Karpas-422 (cell line): Measurements from ENCODE around the gene CDK16. TPM values are rescaled to one million over a fixed set of nuclear protein-coding genes. Genes with fewer than 3 reads are reported as not detected.

Experiments used
- DNase-seq: peaks from one replicate; pipeline ENCODE4 v3.0.0-alpha.2; 2015
- H2AFZ ChIP-seq: fragments of 200-600 bp; sonication (generic); 2 replicates; pipeline ENCODE4 v1.6.1; 2014; ENCODE audit warnings: antibody characterized with exemption, low read length, mixed read lengths
- H3K27ac ChIP-seq: fragments of 200-600 bp; sonication (generic); 2 replicates; pipeline ENCODE4 v1.5.1; 2014; ENCODE audit warnings: mild to moderate bottlenecking, low read length, moderate library complexity
- H3K27me3 ChIP-seq: fragments of 200-600 bp; sonication (generic); 2 replicates; pipeline ENCODE4 v1.6.1; 2014; ENCODE audit warnings: low read length, mixed read lengths
- H3K36me3 ChIP-seq: fragments of 200-600 bp; sonication (generic); 2 replicates; pipeline ENCODE4 v1.6.1; 2014; ENCODE audit warnings: low read length, mixed read lengths; ENCODE audit not compliant: insufficient read depth
- H3K4me1 ChIP-seq: fragments of 200-600 bp; sonication (generic); 2 replicates; pipeline ENCODE4 v1.6.1; 2014; ENCODE audit warnings: mild to moderate bottlenecking, low read length, mixed read lengths
- H3K4me2 ChIP-seq: fragments of 200-600 bp; sonication (generic); 2 replicates; pipeline ENCODE4 v1.6.1; 2014; ENCODE audit warnings: low read length, low read depth, mild to moderate bottlenecking; ENCODE audit not compliant: poor library complexity, severe bottlenecking
- H3K4me3 ChIP-seq: fragments of 200-600 bp; sonication (generic); 2 replicates; pipeline ENCODE4 v1.5.1; 2014; ENCODE audit warnings: mild to moderate bottlenecking, antibody characterized with exemption, low read length, mixed read lengths
- H3K79me2 ChIP-seq: fragments of 200-600 bp; sonication (generic); 2 replicates; pipeline ENCODE4 v1.6.1; 2014; ENCODE audit warnings: mild to moderate bottlenecking, low read length, mixed read lengths
- H3K9ac ChIP-seq: fragments of 200-600 bp; sonication (generic); 2 replicates; pipeline ENCODE4 v1.6.0; 2014; ENCODE audit warnings: low read length
- H3K9me2 ChIP-seq: fragments of 200-600 bp; sonication (generic), shearing (Covaris generic); replicated peaks from 2 replicates; pipeline ENCODE4 v1.6.0; 2014; ENCODE audit warnings: mild to moderate bottlenecking, low read length, moderate library complexity; ENCODE audit not compliant: insufficient read depth
- H3K9me3 ChIP-seq: fragments of 300-700, 200-600 bp; sonication (generic); 2 replicates; pipeline ENCODE4 v1.6.1; 2014; ENCODE audit warnings: low read length, mixed read lengths
- H4K20me1 ChIP-seq: fragments of 200-600 bp; sonication (generic); 2 replicates; pipeline ENCODE4 v1.6.1; 2014; ENCODE audit warnings: mild to moderate bottlenecking, antibody characterized with exemption, low read length, low read depth; ENCODE audit not compliant: insufficient read depth
- total RNA-seq: library from RNA; depleted of rRNA; stranded (reverse); fragments of >200 nt; shearing (Covaris generic); gene quantifications from 2 replicates; pipeline ENCODE4 v1.2.3, GENCODE V29; 2014; ENCODE audit warnings: low replicate concordance

Gene CDK16
- total RNA-seq, 1 experiment from 2014 or later = 45.4 TPM

- no peaks in the 10 kb centered on the region for H3K27me3 ChIP-seq
- no peak overlapping the region for H2AFZ ChIP-seq
- H3K9me3 ChIP-seq = no peaks in the 10 kb centered on the region
- 0 out of 2 replicates have a peak, but pooled peaks cover 3% of the 10 kb centered on the region for H3K36me3 ChIP-seq
- H4K20me1 ChIP-seq = no peaks in the 10 kb centered on the region
- H3K4me1 ChIP-seq = no peaks in the 10 kb centered on the region
- H3K27ac ChIP-seq = no peak overlapping the region
- H3K4me2 ChIP-seq = no peak overlapping the region
- no peaks in the 10 kb centered on the region for H3K79me2 ChIP-seq
- H3K9ac ChIP-seq = no peak overlapping the region
- no peak for DNase-seq
- no peak overlapping the region for H3K4me3 ChIP-seq
- no peaks in the 10 kb centered on the region for H3K9me2 ChIP-seq
Observed at GRCh38 chrX:47180346-47180745, 38.1 kb upstream of the CDK16 start.

DNA sequence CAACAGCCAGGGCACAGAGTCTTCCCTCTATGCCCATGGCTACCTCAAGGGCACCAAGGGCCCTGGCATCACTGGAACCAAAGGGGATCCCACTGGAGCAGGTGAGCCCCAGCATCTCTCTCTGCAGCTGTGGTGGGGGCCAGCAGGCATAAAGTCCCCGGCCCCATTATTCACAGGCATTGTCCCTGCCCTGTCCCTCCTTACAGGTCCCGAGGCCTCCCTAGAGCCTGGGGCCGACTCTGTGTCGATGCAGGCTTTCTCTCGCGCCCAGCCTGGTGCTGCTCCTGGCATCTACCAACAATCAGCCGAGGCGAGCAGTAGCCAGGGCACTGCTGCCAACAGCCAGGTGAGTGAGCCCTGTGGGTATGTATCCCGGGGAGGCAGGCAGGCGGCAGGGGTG, 37.2 kb upstream of the CDK16 start:
- no peak overlapping the region for H3K27ac ChIP-seq
- H2AFZ ChIP-seq = no peak overlapping the region
- H3K9me3 ChIP-seq = no peaks in the 10 kb centered on the region
- H4K20me1 ChIP-seq = no peaks in the 10 kb centered on the region
- no peaks in the 10 kb centered on the region for H3K79me2 ChIP-seq
- no peak overlapping the region for H3K9ac ChIP-seq
- H3K9me2 ChIP-seq = no peaks in the 10 kb centered on the region
- no peaks in the 10 kb centered on the region for H3K27me3 ChIP-seq
- H3K4me2 ChIP-seq = no peak overlapping the region
- 0 out of 2 replicates have a peak, but pooled peaks cover 3% of the 10 kb centered on the region for H3K36me3 ChIP-seq
- no peak for DNase-seq
- no peak overlapping the region for H3K4me3 ChIP-seq
- no peaks in the 10 kb centered on the region for H3K4me1 ChIP-seq

GRCh38 chrX:47182106-47182700, 36.3 kb upstream of the CDK16 start:
- Histone ChIP-seq H2AFZ (no peak overlapping the region), H3K4me1 (no peaks in the 10 kb centered on the region), H3K36me3 (0 out of 2 replicates have a peak, but pooled peaks cover 3% of the 10 kb centered on the region), H3K79me2 (no peaks in the 10 kb centered on the region), H3K27ac (no peak overlapping the region), H3K27me3 (no peaks in the 10 kb centered on the region), H3K9me3 (no peaks in the 10 kb centered on the region), H3K4me3 (no peak overlapping the region), H3K4me2 (no peak overlapping the region), H3K9ac (no peak overlapping the region), H3K9me2 (no peaks in the 10 kb centered on the region), H4K20me1 (no peaks in the 10 kb centered on the region)
- no peak for DNase-seq

DNA sequence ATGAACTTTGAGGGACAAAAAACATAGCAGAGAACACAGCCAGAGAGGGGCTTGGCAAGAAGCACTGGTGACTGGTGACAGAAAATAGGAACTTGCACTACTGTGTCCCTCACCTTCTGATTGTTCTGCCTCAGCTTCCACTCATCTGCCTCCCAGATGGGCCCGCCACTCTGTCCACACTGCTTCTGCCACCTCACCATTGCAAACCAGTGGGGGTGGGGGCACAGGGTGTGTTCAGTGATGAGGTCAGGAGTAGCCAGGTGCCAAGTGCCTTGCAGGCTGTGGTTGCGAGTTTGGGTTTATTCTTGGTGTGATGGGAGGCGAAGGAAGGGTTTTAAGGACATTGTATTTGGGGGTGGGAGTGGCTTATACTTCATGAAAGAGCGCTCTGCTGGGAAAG, 34.0 kb upstream of the CDK16 start:
- H3K9me3 ChIP-seq = no peaks in the 10 kb centered on the region
- no peak for DNase-seq
- H3K9me2 ChIP-seq = no peaks in the 10 kb centered on the region
- no peaks in the 10 kb centered on the region for H3K27me3 ChIP-seq
- no peaks in the 10 kb centered on the region for H3K4me1 ChIP-seq
- H2AFZ ChIP-seq = no peak overlapping the region
- H3K27ac ChIP-seq = no peak overlapping the region
- no peaks in the 10 kb centered on the region for H4K20me1 ChIP-seq
- H3K36me3 ChIP-seq = 0 out of 2 replicates have a peak, but pooled peaks cover 3% of the 10 kb centered on the region
- H3K4me3 ChIP-seq = no peak overlapping the region
- H3K79me2 ChIP-seq = no peaks in the 10 kb centered on the region
- no peak overlapping the region for H3K9ac ChIP-seq
- no peak overlapping the region for H3K4me2 ChIP-seq

DNA sequence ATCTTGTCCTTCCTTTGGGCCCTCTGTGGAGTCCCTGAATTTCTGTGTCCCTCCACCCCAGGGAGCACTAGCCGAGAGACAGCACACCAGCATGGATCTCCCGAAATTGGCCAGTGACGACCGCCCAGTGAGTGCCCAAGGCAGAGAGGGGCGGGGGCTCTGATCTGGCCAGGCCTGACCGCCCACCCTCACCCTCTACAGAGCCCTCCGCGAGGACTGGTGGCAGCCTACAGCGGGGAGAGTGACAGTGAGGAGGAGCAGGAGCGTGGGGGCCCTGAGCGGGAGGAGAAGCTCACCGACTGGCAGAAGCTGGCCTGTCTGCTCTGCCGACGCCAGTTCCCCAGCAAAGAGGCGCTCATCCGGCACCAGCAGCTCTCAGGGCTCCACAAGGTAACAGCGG, 33.2 kb upstream of the CDK16 start:
- Histone ChIP-seq H2AFZ (no peak overlapping the region), H3K27ac (no peak overlapping the region), H3K79me2 (no peaks in the 10 kb centered on the region), H3K36me3 (0 out of 2 replicates have a peak, but pooled peaks cover 3% of the 10 kb centered on the region), H3K9me3 (no peaks in the 10 kb centered on the region), H3K4me1 (peaks cover 2% of the 10 kb centered on the region), H3K27me3 (no peaks in the 10 kb centered on the region), H4K20me1 (no peaks in the 10 kb centered on the region), H3K4me3 (no peak overlapping the region), H3K4me2 (no peak overlapping the region), H3K9me2 (no peaks in the 10 kb centered on the region), H3K9ac (no peak overlapping the region)
- no peak for DNase-seq

- DNase-seq = no peak
- no peaks in the 10 kb centered on the region for H3K9me3 ChIP-seq
- H3K79me2 ChIP-seq = no peaks in the 10 kb centered on the region
- no peak overlapping the region for H3K9ac ChIP-seq
- 0 out of 2 replicates have a peak, but pooled peaks cover 3% of the 10 kb centered on the region for H3K36me3 ChIP-seq
- no peaks in the 10 kb centered on the region for H3K27me3 ChIP-seq
- H4K20me1 ChIP-seq = no peaks in the 10 kb centered on the region
- no peaks in the 10 kb centered on the region for H3K9me2 ChIP-seq
- no peak overlapping the region for H3K27ac ChIP-seq
- H3K4me2 ChIP-seq = no peak overlapping the region
- peaks cover 4% of the 10 kb centered on the region for H3K4me1 ChIP-seq
- no peak overlapping the region for H2AFZ ChIP-seq
- no peak overlapping the region for H3K4me3 ChIP-seq
Observed at GRCh38 chrX:47186096-47186740, 32.3 kb upstream of the CDK16 start.

DNA sequence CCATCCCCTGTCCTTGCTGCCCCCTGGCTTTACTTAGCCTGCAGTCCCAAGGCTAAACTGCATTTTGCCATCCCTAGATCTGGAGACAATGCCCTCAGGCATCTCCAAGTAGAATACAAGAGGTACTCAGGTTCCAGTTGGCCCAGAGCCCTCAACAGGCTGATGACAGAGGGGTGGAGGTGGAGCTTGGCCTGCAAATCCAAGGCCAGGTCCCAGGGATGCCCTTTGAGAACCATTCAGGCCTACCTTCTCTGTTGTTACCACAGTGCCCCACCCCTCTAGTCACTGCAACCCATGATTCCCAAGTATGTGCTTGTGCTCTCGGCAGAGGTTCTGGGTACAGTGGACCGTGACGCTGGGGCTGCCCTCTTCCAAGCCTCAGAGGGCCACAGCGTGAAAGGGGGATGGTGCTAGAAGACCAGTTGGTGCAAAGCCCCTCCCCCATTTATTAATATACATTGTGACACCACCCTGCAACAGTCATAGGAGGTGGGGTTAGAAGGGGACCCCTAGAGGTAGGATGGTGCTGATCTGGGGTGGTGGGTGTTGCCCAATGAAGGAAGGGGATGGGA, 31.3 kb upstream of the CDK16 start:
- H3K9me2 ChIP-seq = no peaks in the 10 kb centered on the region
- H3K9ac ChIP-seq = no peak overlapping the region
- H4K20me1 ChIP-seq = no peaks in the 10 kb centered on the region
- H3K27ac ChIP-seq = no peak overlapping the region
- H2AFZ ChIP-seq = no peak overlapping the region
- H3K9me3 ChIP-seq = no peaks in the 10 kb centered on the region
- H3K4me1 ChIP-seq = peaks cover 8% of the 10 kb centered on the region
- DNase-seq = no peak
- 0 out of 2 replicates have a peak, but pooled peaks cover 3% of the 10 kb centered on the region for H3K36me3 ChIP-seq
- H3K79me2 ChIP-seq = no peaks in the 10 kb centered on the region
- H3K4me2 ChIP-seq = no peak overlapping the region
- no peaks in the 10 kb centered on the region for H3K27me3 ChIP-seq
- no peak overlapping the region for H3K4me3 ChIP-seq

DNA sequence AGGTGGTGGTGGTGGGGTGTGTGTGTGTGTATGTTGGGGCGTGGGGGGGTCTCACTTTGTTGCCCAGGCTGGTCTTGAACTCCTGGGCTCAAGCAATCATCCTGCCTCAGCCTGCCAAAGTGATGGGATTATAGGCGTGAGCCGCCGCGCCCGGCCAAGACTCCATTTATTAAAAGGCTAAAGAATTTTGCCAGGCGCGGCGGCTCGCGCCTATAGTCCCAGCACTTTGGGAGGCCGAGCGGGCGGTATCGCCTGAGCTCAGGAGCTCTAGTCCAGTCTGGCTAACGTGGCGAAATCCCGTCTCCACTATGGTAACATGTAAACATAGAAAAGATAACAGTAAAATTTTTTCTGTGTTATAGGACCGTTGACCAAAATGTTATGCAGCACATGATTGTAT, 28.6 kb upstream of the CDK16 start:
- no peak overlapping the region for H3K9ac ChIP-seq
- peaks cover 24% of the 10 kb centered on the region for H3K4me1 ChIP-seq
- H3K79me2 ChIP-seq = peaks cover 12% of the 10 kb centered on the region
- no peaks in the 10 kb centered on the region for H3K9me2 ChIP-seq
- H3K4me3 ChIP-seq = no peak overlapping the region
- peaks cover 8% of the 10 kb centered on the region for H4K20me1 ChIP-seq
- H3K27me3 ChIP-seq = no peaks in the 10 kb centered on the region
- no peak overlapping the region for H3K27ac ChIP-seq
- no peak for DNase-seq
- no peaks in the 10 kb centered on the region for H3K36me3 ChIP-seq
- no peaks in the 10 kb centered on the region for H3K9me3 ChIP-seq
- H2AFZ ChIP-seq = no peak overlapping the region
- H3K4me2 ChIP-seq = peak overlapping the region; percentile 49
